Heart left ventricle (tissue), 16 donors: ENCODE data around the gene MAPKAPK2. TPM values are rescaled to one million over a fixed set of nuclear protein-coding genes. Genes with fewer than 3 reads are reported as not detected.
A peak's percentile ranks its signal among the peaks of the same experiment; 100 is the strongest.

Source experiments
- ATAC-seq, 4 donors: fragments of 200-7000 bp; cut with Tn5 transposase; one replicate each; pipeline ENCODE4 v1.9.1; 2020 to 2022; ENCODE audit warnings: moderate library complexity in 4 of 4, mild to moderate bottlenecking in 3 of 4, moderate number of reproducible peaks in 1 of 4
- DNase-seq, 5 donors: peaks; one replicate each; pipeline ENCODE4 v3.0.0-alpha.2; 2020
- H3K27ac ChIP-seq, 12 donors: fragments of 200-600 bp; sonication (generic) in 4 of 12; one replicate each; pipeline versions ENCODE4 v1.5.0 to v1.8.0; 2016 to 2022; ENCODE audit warnings: mild to moderate bottlenecking in 2 of 12
- H3K27me3 ChIP-seq, 9 donors: fragments of 200-600 bp; sonication (generic) in 2 of 9; one replicate each; pipeline versions ENCODE4 v1.5.1 to v1.8.0; 2016 to 2022; ENCODE audit warnings: mild to moderate bottlenecking in 3 of 9
- H3K36me3 ChIP-seq, 9 donors: fragments of 200-600 bp; sonication (generic) in 2 of 9; one replicate each; pipeline versions ENCODE4 v1.5.0 to v1.8.0; 2018 to 2022; ENCODE audit warnings: mild to moderate bottlenecking in 2 of 9
- H3K4me1 ChIP-seq, 12 donors: fragments of 200-600 bp; sonication (generic) in 4 of 12; one replicate each; pipeline versions ENCODE4 v1.5.0 to v1.8.0; 2016 to 2022; ENCODE audit warnings: mild to moderate bottlenecking in 3 of 12
- H3K4me3 ChIP-seq, 12 donors: fragments of 200-600 bp; sonication (generic) in 4 of 12; one replicate each; pipeline versions ENCODE4 v1.5.0 to v1.8.0; 2017 to 2022; ENCODE audit warnings: mild to moderate bottlenecking in 9 of 12, moderate library complexity in 4 of 12
- H3K9me3 ChIP-seq, 12 donors: fragments of 200-600 bp; sonication (generic) in 4 of 12; one replicate each; pipeline versions ENCODE4 v1.5.0 to v1.8.0; 2016 to 2022; ENCODE audit warnings: mild to moderate bottlenecking in 1 of 12
- POLR2A ChIP-seq, 2 donors: fragments of 450-650 bp; IDR thresholded peaks; one replicate each; pipeline ENCODE4 v1.6.1; 2017; ENCODE audit warnings: antibody characterized with exemption in 2 of 2, mild to moderate bottlenecking in 2 of 2, moderate library complexity in 2 of 2
- WGBS, 4 donors: extraction: QIAGEN DNeasy Blood & Tissue Kit in 2 of 4; methylation state at CpG; one replicate each; pipeline versions ENCODE4 v1.1.5 to v1.1.7; 2013 to 2018; 5-methylcytosine and 5-hydroxymethylcytosine counted together
- intact Hi-C, 10 donors: fragments of 100-400 bp; cut with DNase I; formaldehyde crosslinking; loops; one replicate each; pipeline versions ENCODE4 v1.11.1 to v1.14.2; 2022
- polyA plus RNA-seq, 2 donors: library from polyadenylated mRNA; stranded (reverse); fragments of 200-250 nt; gene quantifications; one replicate each; pipeline ENCODE4 v1.2.3, GENCODE V29; 2013
- total RNA-seq, 9 donors: library from RNA; depleted of rRNA in 2 of 9; stranded (reverse); fragments of >200 nt in 2 of 9; fragmentation: NEBNext Ultra II Directional in 3 of 9; extraction: Animal tissue kit (Norgen Biotek cat#: 25700) in 3 of 9; gene quantifications; one replicate each; pipeline versions ENCODE4 v1.1.0 to v1.2.4, GENCODE V29; 2016 to 2023
- TF ChIP-seq, protein P1 (sequence below), 12 donors: fragments of 200-600 bp; sonication (generic) in 4 of 12; IDR thresholded peaks; one replicate each; pipeline versions ENCODE4 v1.5.0 to v1.8.0; 2018 to 2022; ENCODE audit warnings: antibody characterized with exemption in 12 of 12, mild to moderate bottlenecking in 5 of 12
- donor health status: ischemic (EF 13 %, LVEDD 7.1; RV severe dilation, severe dysfunction).
- donor health status: healthy with polysubstance abuse.
- donor health status: DM: no; HTN: yes; CAD: no.
- donor health status: DM: no; HTN: no; CAD: no.
- donor health status: ischemic (EF 25% LVEDD 6.9; RV normal size, moderate dysfunction).
- donor health status: ischemic (EF 25% LVEDD 5.7; RV mildly dilated, moderate dysfunction).
- donor health status: healthy.
- donor health status: DM: yes; HTN: yes; CAD: no.
- donor health status: ischemic (EF 35%, LVEDD 5.7; RV mildly dilated, moderate dysfunction).
- donor health status: nonischemic (EF 11% LVEDD 7.7; RV severe dilation, severe dysfunction).
- donor health status: DM: yes; HTN: yes; CAD: no.
- donor health status: PGD.
- donor health status: ischemic (EF 29% LVEDD 5.4; RV normal size, mild dysfunction).
- donor health status: nonischemic (EF 23%, LVEDD 6.1; RV moderate dilation, normal function).

Gene MAPKAPK2
- total and polyA plus RNA-seq, 11 donors, result 126 to 327 (median 223) TPM

DNA sequence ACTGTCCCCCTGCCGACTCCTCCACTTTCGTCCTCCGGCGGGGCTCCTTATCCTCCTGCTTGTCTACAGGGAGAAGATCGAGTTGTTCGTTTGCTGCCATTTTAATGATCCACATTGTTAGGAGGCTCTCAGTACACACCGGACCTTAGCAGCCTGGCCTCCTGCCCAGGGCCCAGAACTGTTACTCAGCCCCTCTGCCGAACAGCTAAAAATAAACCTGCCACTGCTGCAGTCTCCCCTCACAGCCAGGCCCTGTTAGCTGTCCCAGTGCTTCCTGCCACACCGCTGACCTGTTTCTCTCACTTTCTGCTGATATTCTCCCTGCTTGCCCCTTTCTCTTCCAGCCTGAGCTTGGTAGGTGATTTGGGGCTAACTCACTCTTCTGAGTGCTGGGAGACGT lies 8.3 kb downstream of the MAPKAPK2 start:
- WGBS, 4 donors, result 10 to 19% (median 11%) methylated on average over 10 of the region's 10 CpGs
- H3K27ac ChIP-seq, result peak overlapping the region; percentile 79 to 99 (median 96)
- ATAC-seq (peak; percentile 77 to 89 (median 82)), DNase-seq (peak; percentile 86 to 94 (median 88))
- no peaks in the 10 kb centered on the region for H3K27me3 ChIP-seq
- H3K4me3 ChIP-seq, result peak overlapping the region in 8 of 12 donors; percentile 4 to 29 (median 18)
- H3K4me1 ChIP-seq, result peaks cover 34 to 100% (median 98%) of the 10 kb centered on the region in 12 donors
- intact Hi-C loops, result loop anchor here in 3 of 10 donors (2.0 to 5.0 kb wide), 5 partner anchors 28 to 36 kb away; no protein-coding TSS in a partner anchor
- peaks cover 0 to 22% (median 13%) of the 10 kb centered on the region in 9 donors for H3K36me3 ChIP-seq
- TF ChIP-seq POLR2A (IDR thresholded peaks at IDR 0.05), result no peak
- TF ChIP-seq, protein P1, sequence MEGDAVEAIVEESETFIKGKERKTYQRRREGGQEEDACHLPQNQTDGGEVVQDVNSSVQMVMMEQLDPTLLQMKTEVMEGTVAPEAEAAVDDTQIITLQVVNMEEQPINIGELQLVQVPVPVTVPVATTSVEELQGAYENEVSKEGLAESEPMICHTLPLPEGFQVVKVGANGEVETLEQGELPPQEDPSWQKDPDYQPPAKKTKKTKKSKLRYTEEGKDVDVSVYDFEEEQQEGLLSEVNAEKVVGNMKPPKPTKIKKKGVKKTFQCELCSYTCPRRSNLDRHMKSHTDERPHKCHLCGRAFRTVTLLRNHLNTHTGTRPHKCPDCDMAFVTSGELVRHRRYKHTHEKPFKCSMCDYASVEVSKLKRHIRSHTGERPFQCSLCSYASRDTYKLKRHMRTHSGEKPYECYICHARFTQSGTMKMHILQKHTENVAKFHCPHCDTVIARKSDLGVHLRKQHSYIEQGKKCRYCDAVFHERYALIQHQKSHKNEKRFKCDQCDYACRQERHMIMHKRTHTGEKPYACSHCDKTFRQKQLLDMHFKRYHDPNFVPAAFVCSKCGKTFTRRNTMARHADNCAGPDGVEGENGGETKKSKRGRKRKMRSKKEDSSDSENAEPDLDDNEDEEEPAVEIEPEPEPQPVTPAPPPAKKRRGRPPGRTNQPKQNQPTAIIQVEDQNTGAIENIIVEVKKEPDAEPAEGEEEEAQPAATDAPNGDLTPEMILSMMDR (IDR thresholded peaks at IDR 0.05), result no peak
- H3K9me3 ChIP-seq, result no peaks in the 10 kb centered on the region

DNA sequence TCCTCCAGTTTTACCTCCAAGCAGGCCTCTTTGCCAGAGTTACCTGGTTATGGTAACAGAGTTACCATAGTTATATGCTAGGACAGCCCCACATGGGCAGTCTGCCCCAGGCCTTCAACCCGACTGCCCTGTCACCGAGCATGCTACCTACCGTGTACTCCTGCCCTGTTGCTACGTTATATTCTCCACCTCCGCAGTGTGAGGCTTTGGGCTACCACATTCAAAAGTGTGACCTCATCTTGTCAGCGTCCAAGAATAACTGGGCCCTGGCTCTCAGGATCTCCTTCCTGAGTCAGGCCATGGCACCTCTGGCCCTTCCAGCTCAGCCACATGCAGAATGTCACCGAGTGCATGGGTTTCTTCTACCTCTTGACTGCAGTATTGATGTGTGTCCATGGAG lies 8.9 kb downstream of the MAPKAPK2 start:
- Histone ChIP-seq H3K27me3 (no peaks in the 10 kb centered on the region), H3K27ac (peak overlapping the region; percentile 79 to 99 (median 96)), H3K4me1 (peaks cover 33 to 100% (median 98%) of the 10 kb centered on the region in 12 donors), H3K4me3 (peak overlapping the region in 5 of 12 donors; percentile 7 to 29 (median 22)), H3K36me3 (peaks cover 0 to 24% (median 13%) of the 10 kb centered on the region in 9 donors), H3K9me3 (no peaks in the 10 kb centered on the region)
- TF ChIP-seq, protein P1 (IDR thresholded peaks at IDR 0.05), result no peak
- no peak for TF ChIP-seq POLR2A (IDR thresholded peaks at IDR 0.05)
- intact Hi-C loops, result loop anchor here in 3 of 10 donors (2.0 to 5.0 kb wide), 5 partner anchors 29 to 36 kb away; no protein-coding TSS in a partner anchor
- ATAC-seq (peak; percentile 25 to 62 (median 59)), DNase-seq (peak in 4 of 5 donors; percentile 56 to 78 (median 64))
- 16 to 18% (median 16%) methylated on average over 7 of the region's 7 CpGs for WGBS, 4 donors

DNA sequence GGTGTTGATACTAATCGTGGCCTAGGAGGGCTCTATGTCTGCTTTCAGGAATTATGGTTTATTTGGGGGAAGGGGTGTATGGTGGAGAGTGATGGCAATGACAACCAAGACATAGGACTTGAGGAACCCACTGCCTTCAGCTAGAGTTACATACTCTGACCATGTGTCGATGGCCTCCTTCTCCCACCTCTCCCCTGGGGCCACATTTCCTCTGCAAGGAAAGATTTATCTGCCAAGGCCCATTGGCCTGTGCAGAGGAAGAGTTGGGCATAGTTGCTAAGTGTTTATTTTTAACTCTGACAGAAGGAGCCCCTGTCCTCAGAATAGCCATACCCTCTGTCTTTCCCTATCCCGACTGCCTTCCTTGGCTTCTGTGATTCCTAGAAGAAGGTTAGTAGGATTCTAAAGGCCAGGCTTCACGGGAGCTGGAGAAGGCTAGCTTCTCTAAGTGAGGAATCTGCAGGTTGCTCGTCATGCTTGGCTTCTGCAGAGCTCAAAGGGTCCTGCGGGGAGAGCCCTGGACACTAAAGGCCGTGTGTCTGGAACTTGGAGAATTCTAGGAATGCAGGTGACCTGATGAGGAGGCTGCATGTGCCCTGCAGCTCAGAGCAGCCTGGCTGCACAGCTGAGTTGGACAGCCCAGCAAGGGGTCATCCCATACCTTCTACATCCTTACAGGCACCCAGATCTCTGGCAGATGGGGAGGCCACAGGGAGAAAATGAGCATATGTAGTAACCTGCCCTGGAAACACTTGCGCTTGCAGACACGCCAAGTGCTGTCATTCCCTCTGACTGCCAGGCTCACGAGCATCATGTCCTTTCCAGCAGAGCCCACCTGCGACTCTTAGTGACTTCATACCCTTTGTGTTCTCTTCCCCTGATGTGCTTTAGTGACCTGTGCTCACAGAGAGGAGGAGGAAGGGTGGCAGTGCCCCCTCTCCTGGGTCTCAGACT lies 9.7 kb downstream of the MAPKAPK2 start:
- WGBS, 4 donors, result 28 to 32% (median 31%) methylated on average over 9 to 11 of the region's 11 CpGs
- DNase-seq (no peak), ATAC-seq (no peak)
- peaks cover 32 to 100% (median 97%) of the 10 kb centered on the region in 12 donors for H3K4me1 ChIP-seq
- intact Hi-C loops, result loop anchor here in 1 of 10 donors (5.0 kb wide), 2 partner anchors 33 to 37 kb away; no protein-coding TSS in a partner anchor
- H3K36me3 ChIP-seq, result peaks cover 0 to 24% (median 13%) of the 10 kb centered on the region in 9 donors
- peak overlapping the region; percentile 79 to 99 (median 96) for H3K27ac ChIP-seq
- TF ChIP-seq, protein P1 (IDR thresholded peaks at IDR 0.05), result no peak
- no peak for TF ChIP-seq POLR2A (IDR thresholded peaks at IDR 0.05)
- H3K9me3 ChIP-seq, result no peaks in the 10 kb centered on the region
- no peak overlapping the region for H3K4me3 ChIP-seq
- H3K27me3 ChIP-seq, result no peaks in the 10 kb centered on the region

DNA sequence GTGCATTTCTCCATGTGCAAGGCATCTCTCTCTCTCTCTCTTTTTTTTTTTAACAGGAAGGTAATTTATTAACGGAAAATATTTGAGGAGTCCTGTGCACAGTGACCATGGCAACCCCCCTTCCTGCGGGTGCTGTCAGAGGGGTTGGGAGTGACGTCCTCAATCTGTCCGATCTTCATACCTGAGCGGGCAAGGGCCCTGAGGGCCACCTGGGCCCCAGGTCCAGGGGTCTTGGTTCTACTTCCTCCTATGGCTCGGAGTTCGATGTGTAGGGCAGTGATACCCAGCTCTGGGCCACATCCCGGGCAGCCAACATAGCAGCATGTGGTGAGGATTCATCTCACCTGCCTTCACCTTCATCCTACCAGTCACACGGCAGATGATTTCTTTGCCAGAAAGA lies 11.0 kb downstream of the MAPKAPK2 start:
- Histone ChIP-seq H3K27ac (peak overlapping the region in 11 of 12 donors; percentile 51 to 99 (median 96)), H3K9me3 (no peaks in the 10 kb centered on the region), H3K27me3 (no peaks in the 10 kb centered on the region), H3K36me3 (peaks cover 0 to 28% (median 13%) of the 10 kb centered on the region in 9 donors), H3K4me1 (peaks cover 37 to 100% (median 97%) of the 10 kb centered on the region in 12 donors), H3K4me3 (no peak overlapping the region)
- intact Hi-C loops, result no loop called here
- TF ChIP-seq, protein P1 (IDR thresholded peaks at IDR 0.05), result no peak
- TF ChIP-seq POLR2A (IDR thresholded peaks at IDR 0.05), result no peak
- 64 to 72% (median 67%) methylated on average over 9 of the region's 9 CpGs for WGBS, 4 donors
- DNase-seq (no peak), ATAC-seq (no peak)
